ENCODE data around the gene ACTR3.
A peak's percentile ranks its signal among the peaks of the same experiment; 100 is the strongest.

ACTR3 gene

DNA sequence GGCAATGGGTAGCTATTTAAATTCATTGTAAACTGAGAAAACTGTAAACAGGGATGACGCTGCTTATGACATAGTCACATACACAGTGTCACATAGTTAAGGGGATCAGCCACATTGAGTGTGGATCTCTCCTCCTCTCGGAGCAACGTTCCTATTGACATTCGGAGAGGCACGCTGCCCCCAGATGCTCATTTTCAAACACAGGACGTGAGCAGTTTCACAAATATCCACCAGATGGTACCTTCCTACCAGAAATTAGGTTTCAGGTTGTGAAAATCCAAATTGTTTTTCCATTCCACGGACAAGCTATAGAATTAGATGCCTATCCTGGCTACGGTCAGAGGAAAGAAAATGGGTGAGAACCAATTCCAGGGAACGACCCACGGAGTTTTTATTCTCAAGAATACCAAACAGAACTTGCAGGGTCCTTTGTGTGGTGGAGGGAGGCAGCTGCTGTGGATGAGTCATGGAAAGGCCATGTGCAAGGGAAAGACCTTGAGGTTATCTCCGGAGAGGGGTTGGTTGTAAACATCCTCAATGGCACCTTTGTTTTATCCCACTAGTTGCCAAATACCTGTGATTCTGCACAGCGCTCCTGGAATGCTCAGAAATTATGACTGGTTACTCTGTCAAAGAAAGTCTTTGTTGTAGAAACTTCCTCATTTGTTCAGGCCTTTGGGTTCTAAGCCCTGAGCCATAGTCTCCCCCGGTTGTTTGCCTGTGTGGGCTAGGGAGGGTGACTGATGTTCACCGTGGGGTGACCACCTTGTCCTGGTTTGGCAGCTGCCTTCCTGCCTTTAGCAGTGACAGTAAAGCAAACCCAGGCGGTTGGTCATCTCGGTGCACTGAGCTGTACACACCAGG lies 88.0 kb downstream of the ACTR3 start:
- DNase-seq (no peak), ATAC-seq (ENCODE audit: insufficient read depth, low read depth) (no peak; the same call in 2 of the 3 replicates)
- TF ChIP-seq, protein P1, sequence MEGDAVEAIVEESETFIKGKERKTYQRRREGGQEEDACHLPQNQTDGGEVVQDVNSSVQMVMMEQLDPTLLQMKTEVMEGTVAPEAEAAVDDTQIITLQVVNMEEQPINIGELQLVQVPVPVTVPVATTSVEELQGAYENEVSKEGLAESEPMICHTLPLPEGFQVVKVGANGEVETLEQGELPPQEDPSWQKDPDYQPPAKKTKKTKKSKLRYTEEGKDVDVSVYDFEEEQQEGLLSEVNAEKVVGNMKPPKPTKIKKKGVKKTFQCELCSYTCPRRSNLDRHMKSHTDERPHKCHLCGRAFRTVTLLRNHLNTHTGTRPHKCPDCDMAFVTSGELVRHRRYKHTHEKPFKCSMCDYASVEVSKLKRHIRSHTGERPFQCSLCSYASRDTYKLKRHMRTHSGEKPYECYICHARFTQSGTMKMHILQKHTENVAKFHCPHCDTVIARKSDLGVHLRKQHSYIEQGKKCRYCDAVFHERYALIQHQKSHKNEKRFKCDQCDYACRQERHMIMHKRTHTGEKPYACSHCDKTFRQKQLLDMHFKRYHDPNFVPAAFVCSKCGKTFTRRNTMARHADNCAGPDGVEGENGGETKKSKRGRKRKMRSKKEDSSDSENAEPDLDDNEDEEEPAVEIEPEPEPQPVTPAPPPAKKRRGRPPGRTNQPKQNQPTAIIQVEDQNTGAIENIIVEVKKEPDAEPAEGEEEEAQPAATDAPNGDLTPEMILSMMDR (IDR thresholded peaks at IDR 0.05; ENCODE audit: borderline replicate concordance, extremely low read depth, low read length, poor library complexity, severe bottlenecking) = peak; percentile 53
- TF ChIP-seq EZH2 (IDR thresholded peaks at IDR 0.05; ENCODE audit: borderline replicate concordance, low read depth, low read length, severe bottlenecking) = no peak
- Histone ChIP-seq H3K79me2 (ENCODE audit: insufficient read depth, low read length) (no peaks in the 10 kb centered on the region), H3K9ac (ENCODE audit: low read depth, low read length) (no peak overlapping the region), H3K4me3 (ENCODE audit: low read depth in 1 of 2, low read length in 2 of 2) (no peak overlapping the region), H3K4me2 (ENCODE audit: insufficient read depth, low read length) (no peak overlapping the region), H3K4me1 (ENCODE audit: insufficient read depth, low read length) (no peaks in the 10 kb centered on the region), H3K27ac (ENCODE audit: low read length) (no peak overlapping the region), H3K27me3 (ENCODE audit: insufficient read depth, low read length, poor library complexity) (no peaks in the 10 kb centered on the region), H3K9me3 (ENCODE audit: insufficient read depth, low read length, severe bottlenecking) (no peaks in the 10 kb centered on the region), H3K36me3 (ENCODE audit: insufficient read depth, low read length) (no peaks in the 10 kb centered on the region), H4K20me1 (ENCODE audit: insufficient read depth, low read length) (no peaks in the 10 kb centered on the region), H2AFZ (ENCODE audit: low read depth, low read length) (no peak overlapping the region)

DNA sequence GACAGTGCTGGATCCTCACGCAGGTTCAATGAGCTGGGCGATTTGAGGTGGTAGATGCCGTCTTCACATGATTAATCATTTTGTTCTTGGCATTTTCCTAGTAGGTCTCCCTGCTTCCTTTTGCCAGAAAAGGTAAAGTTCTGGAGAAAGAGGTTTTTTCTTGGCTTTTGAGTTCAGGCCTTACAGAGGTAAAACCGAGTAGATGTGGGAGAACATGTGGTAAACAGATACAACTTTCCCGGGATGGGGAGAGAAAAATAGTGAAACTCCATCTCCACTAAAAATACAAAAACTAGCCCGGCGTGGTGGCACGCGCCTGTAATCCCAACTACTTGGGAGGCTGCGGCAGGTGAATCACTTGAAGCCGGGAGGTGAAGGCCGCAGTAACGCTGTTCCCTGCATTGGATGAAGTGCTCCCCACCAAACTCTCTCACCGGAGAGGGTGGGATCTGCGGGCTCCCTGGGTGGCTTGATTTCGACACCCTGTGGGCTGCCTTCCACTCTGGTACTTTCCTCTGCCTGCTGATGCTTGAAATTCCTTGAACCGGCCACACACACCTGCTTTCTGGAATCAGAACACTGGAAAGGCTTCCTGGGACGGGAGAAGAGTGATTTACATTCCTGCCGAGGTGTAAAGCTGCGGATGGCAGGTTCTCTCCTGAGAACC lies 88.8 kb downstream of the ACTR3 start:
- no peaks in the 10 kb centered on the region for H3K36me3 ChIP-seq (ENCODE audit: insufficient read depth, low read length)
- no peak overlapping the region for H3K4me2 ChIP-seq (ENCODE audit: insufficient read depth, low read length)
- H3K9ac ChIP-seq (ENCODE audit: low read depth, low read length) = no peak overlapping the region
- H3K4me1 ChIP-seq (ENCODE audit: insufficient read depth, low read length) = no peaks in the 10 kb centered on the region
- H3K27ac ChIP-seq (ENCODE audit: low read length) = no peak overlapping the region
- no peak overlapping the region for H3K4me3 ChIP-seq (ENCODE audit: low read depth in 1 of 2, low read length in 2 of 2)
- H3K9me3 ChIP-seq (ENCODE audit: insufficient read depth, low read length, severe bottlenecking) = no peaks in the 10 kb centered on the region
- DNase-seq (no peak), ATAC-seq (ENCODE audit: insufficient read depth, low read depth) (no peak)
- H3K27me3 ChIP-seq (ENCODE audit: insufficient read depth, low read length, poor library complexity) = no peaks in the 10 kb centered on the region
- no peaks in the 10 kb centered on the region for H4K20me1 ChIP-seq (ENCODE audit: insufficient read depth, low read length)
- TF ChIP-seq EZH2 (IDR thresholded peaks at IDR 0.05; ENCODE audit: borderline replicate concordance, low read depth, low read length, severe bottlenecking) = no peak
- TF ChIP-seq, protein P1 (IDR thresholded peaks at IDR 0.05; ENCODE audit: borderline replicate concordance, extremely low read depth, low read length, poor library complexity, severe bottlenecking) = no peak
- H2AFZ ChIP-seq (ENCODE audit: low read depth, low read length) = no peak overlapping the region
- H3K79me2 ChIP-seq (ENCODE audit: insufficient read depth, low read length) = no peaks in the 10 kb centered on the region

DNA sequence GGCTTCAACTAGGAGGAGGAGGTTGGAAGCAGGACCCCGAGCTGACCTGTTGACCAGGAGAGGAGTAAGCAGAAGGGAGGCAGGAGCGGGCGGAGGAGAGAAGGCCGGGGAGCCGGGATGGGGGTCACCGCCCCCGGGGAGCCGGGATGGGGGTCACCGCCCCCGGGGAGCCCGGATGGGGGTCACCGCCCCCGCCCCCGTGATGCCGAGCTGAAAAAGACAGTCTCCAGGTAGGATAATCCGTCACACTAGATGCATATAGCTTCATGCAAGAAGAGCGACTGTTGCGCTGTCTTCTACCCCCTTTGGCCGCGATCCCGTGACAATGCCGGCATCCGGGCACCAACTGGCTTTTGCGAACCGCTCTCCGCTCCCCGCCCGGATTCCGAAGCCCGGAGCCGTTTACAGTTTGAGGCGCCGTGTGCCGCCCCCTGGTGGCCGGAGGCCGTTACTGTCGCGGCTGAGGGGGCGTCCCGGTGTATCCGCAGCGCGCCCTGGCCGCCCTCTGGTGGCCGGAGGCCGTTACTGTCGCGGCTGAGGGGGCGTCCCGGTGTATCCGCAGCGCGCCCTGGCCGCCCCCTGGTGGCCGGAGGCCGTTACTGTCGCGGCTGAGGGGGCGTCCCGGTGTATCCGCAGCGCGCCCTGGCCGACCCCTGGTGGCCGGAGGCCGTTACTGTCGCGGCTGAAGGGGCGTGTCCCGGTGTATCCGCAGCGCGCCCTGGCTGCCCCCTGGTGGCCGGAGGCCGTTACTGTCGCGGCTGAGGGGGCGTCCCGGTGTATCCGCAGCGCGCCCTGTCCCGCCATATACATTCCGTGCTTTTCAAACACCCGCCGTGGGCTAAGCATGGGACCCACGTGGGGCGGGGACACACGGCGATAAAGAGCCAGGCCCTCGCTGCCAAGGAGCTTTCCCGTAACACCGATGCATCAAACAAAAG lies 89.6 kb downstream of the ACTR3 start:
- Histone ChIP-seq H3K4me3 (ENCODE audit: low read depth in 1 of 2, low read length in 2 of 2) (no peak overlapping the region), H3K4me2 (ENCODE audit: insufficient read depth, low read length) (no peak overlapping the region), H3K9ac (ENCODE audit: low read depth, low read length) (no peak overlapping the region), H2AFZ (ENCODE audit: low read depth, low read length) (no peak overlapping the region), H3K4me1 (ENCODE audit: insufficient read depth, low read length) (no peaks in the 10 kb centered on the region), H3K27me3 (ENCODE audit: insufficient read depth, low read length, poor library complexity) (no peaks in the 10 kb centered on the region), H3K79me2 (ENCODE audit: insufficient read depth, low read length) (no peaks in the 10 kb centered on the region), H4K20me1 (ENCODE audit: insufficient read depth, low read length) (no peaks in the 10 kb centered on the region), H3K27ac (ENCODE audit: low read length) (no peak overlapping the region), H3K9me3 (ENCODE audit: insufficient read depth, low read length, severe bottlenecking) (no peaks in the 10 kb centered on the region), H3K36me3 (ENCODE audit: insufficient read depth, low read length) (no peaks in the 10 kb centered on the region)
- no peak for TF ChIP-seq EZH2 (IDR thresholded peaks at IDR 0.05; ENCODE audit: borderline replicate concordance, low read depth, low read length, severe bottlenecking)
- TF ChIP-seq, protein P1 (IDR thresholded peaks at IDR 0.05; ENCODE audit: borderline replicate concordance, extremely low read depth, low read length, poor library complexity, severe bottlenecking) = peak; percentile 62
- no peak for ATAC-seq (ENCODE audit: insufficient read depth, low read depth)
- DNase-seq = peak; percentile 9

All from DND-41 (cell line).